NCI-H146 treated with DMSO at 0.1 percent for 48 hours (cell line): ENCODE results near the gene NEK1.
A peak's percentile ranks its signal among the peaks of the same experiment; 100 is the strongest.
"Not testable (repeated sequence)": the region's sequence is repeated elsewhere in the genome, so short reads cannot be mapped to it uniquely, and the experiment has no call there.

ENCODE experiments used
- DNase-seq: peaks from one replicate; lab custom pipeline; 2025; ENCODE audit not compliant: unreplicated experiment; lab: John Stamatoyannopoulos, UW

The NEK1 gene

DNA sequence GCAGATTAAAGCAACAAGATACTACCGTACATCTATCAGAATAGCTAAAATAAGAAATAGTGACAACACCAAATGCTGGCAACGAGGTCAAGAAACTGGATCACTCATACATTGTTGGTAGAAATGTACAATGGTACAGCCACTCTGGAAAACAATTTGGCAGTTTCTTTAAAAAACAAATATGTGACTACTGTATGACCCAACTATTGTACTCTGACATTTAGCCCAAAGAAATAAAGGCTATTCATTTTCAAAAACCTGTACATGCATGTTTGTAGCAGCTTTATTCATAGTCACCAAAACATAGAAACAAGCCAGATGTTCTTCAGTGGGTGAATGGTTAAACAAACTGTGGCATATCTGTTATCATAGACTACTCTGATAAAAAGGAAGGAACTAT lies 16.2 kb upstream of the NEK1 start:
- no peak for DNase-seq

DNA sequence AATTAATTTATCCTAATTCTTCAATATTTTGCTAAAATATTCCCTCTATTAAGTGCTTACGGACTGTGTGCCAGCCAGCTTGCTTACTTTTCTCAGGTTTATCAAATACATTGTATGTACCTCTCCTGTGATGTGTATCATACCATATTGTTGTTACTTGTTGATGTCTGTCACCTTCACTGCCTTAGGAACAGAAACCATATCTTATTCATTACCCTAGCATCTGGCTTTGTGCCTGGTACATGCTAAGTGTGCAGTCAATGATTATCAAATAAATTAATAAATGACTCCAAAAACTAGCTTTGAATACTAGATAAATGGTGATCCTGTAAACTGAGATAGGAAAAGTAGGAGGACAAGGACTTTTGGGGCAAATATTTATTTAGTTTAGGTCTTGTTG lies 14.9 kb upstream of the NEK1 start:
- DNase-seq, result no peak

GRCh38 chr4:169626331-169627282 lies 14.2 kb upstream of the NEK1 start:
- DNase-seq, result no peak

- no peak for DNase-seq
Observed at GRCh38 chr4:169625886-169626285, 13.5 kb upstream of the NEK1 start.

DNA sequence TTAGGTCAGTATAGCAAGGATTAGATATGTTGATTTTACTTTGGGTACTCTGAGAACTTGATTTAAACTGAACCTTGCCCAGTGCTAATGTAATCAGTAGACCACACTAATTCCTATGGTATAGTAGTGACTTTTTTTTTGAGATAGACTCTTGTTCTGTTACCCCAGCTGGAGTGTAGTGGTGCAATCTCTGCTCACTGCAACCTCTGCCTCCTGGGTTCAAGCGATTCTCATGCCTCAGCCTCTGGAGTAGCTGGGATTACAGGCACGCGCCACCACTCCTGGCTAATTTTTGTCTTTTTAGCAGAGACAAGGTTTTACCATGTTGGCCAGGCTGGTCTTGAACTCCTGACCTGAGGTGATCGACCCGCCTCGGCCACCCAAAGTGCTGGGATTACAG lies 11.6 kb upstream of the NEK1 start:
- DNase-seq, result not testable (repeated sequence)

GRCh38 chr4:169622566-169622965 lies 10.2 kb upstream of the NEK1 start:
- no peak for DNase-seq

GRCh38 chr4:169621731-169622492 lies 9.5 kb upstream of the NEK1 start:
- no peak for DNase-seq

DNA sequence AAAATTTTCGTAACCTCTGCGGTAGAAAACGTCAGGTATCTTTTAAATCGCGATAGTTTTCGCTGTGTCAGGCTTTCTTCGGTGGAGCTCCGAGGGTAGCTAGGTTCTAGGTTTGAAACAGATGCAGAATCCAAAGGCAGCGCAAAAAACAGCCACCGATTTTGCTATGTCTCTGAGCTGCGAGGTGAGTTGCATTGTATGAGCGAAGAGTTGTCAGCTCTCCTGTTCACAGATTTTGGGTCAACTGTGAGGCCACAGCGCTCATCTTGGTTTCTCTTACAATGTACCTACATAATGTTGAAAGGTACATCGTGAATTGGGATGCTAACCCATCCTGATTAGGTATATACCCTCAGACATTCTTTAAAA lies 8.5 kb upstream of the NEK1 start:
- DNase-seq, result no peak

- peak; percentile 76 for DNase-seq
Observed at GRCh38 chr4:169619958-169620879, 7.8 kb upstream of the NEK1 start, which contains the start of gene CLCN3. TSS of gene CLCN3 (plus strand) at chr4:169620578. CDS start at chr4:169635929, 15,351 bp downstream.

DNA sequence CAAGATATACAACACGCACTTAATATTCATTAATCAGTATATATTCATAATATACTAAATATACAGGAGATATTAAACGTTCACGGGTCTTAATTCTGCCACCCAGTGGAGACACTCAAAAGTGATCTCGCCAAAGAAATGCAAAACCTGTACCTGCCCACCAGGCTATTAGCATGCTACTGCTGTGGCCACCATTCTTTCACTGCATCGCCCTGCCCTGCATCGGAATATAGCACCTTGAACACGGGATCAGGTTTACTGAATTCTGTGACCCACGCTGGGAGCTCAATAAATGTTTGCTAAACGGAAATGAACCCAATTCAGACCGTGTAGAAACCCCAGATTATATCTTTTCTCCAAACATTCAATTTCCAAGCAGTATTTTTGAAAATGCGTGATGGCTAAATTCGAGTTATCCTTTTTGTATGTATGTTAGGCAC lies 7.2 kb upstream of the NEK1 start:
- peak; percentile 45 for DNase-seq

GRCh38 chr4:169618986-169619385 lies 6.6 kb upstream of the NEK1 start:
- no peak for DNase-seq

GRCh38 chr4:169618286-169618685 lies 5.9 kb upstream of the NEK1 start:
- no peak for DNase-seq

- DNase-seq, result no peak
Observed at GRCh38 chr4:169617306-169617705, 4.9 kb upstream of the NEK1 start.

- DNase-seq, result no peak
Observed at GRCh38 chr4:169616846-169617245, 4.5 kb upstream of the NEK1 start.

GRCh38 chr4:169615467-169616106 lies 3.2 kb upstream of the NEK1 start:
- no peak for DNase-seq

- peak; percentile 34 for DNase-seq
Observed at GRCh38 chr4:169612871-169613859, 782 bp upstream of the NEK1 start.

DNA sequence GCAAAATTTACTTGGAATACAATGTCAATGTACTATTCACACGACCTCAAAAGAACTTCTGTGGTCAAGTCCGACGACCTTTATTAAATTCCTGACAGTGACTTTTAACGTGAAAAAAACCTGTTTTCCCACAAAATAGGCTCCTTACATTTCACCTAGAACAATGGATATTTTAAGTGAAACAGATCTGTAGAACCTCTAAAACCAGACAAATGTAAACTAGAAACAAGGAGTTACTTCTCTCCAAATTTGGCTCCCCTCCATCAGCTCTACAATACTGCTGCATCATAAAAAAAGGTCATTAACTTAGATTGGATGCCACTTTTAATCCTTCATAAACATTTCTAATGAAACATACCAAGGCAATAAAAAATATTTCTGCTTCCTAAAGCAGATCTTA lies 1.2 kb downstream of the NEK1 start:
- DNase-seq, result no peak

DNA sequence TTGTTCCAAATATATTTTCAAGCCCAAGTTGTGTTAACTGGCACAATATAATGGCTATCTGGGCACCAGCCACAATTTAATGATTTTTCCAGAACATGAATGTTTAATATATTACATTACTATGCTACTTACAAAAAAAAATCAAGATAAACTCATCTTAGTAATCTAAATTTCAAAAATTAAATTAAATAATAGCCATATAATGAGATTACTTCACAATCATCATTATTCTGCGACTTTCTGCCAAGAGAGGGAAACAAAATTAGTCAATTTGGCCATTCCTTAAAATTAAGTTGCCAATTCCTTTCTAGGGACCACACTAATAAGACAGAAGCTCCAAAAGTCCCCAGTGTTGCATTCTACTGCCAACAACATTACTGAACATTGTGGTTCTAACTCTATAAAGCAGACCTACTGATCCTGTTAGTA lies 7.5 kb downstream of the NEK1 start:
- DNase-seq, result no peak
